IMR-90 (cell line): ENCODE data around the gene WSB2.

Source experiments
- BHLHE40 ChIP-seq: fragments of 150-350 bp; IDR thresholded peaks from 2 replicates; pipeline ENCODE4 v1.6.1; 2016; ENCODE audit warnings: mild to moderate bottlenecking, low read depth, low read length
- CEBPB ChIP-seq: IDR thresholded peaks from 2 replicates; pipeline ENCODE4 v1.6.1; 2012; ENCODE audit warnings: low read depth, low read length, improper control_type of control experiment
- CHD1 ChIP-seq: IDR thresholded peaks from 2 replicates; pipeline ENCODE4 v1.6.1; 2012; ENCODE audit warnings: low read depth, low read length, improper control_type of control experiment
- CTCF ChIP-seq: conservative IDR thresholded peaks from 2 replicates; pipeline ENCODE4 v1.5.1; 2012; ENCODE audit warnings: mild to moderate bottlenecking, low read depth, low read length, improper control_type of control experiment
- ELK1 ChIP-seq: fragments of 150-350 bp; IDR thresholded peaks from 2 replicates; pipeline ENCODE4 v1.6.1; 2016; ENCODE audit warnings: low read depth, mild to moderate bottlenecking, low read length, moderate library complexity, borderline replicate concordance
- FOS ChIP-seq: fragments of 150-350 bp; IDR thresholded peaks from 2 replicates; pipeline ENCODE4 v1.6.1; 2016; ENCODE audit warnings: low read depth, low read length
- POLR2A ChIP-seq: IDR thresholded peaks from 2 replicates; pipeline ENCODE4 v1.6.1; 2012; ENCODE audit warnings: mild to moderate bottlenecking, low read depth, low read length
- RAD21 ChIP-seq: IDR thresholded peaks from 2 replicates; pipeline ENCODE4 v1.6.1; 2012; ENCODE audit warnings: low read length, improper control_type of control experiment
- RCOR1 ChIP-seq: IDR thresholded peaks from 2 replicates; pipeline ENCODE4 v1.6.1; 2012; ENCODE audit warnings: mild to moderate bottlenecking, low read length, improper control_type of control experiment; ENCODE audit not compliant: insufficient replicate concordance
- SMC3 ChIP-seq: fragments of 150-350 bp; IDR thresholded peaks from 2 replicates; pipeline ENCODE4 v1.6.1; 2016; ENCODE audit warnings: low read depth, mild to moderate bottlenecking, antibody characterized with exemption, low read length, moderate library complexity
- USF2 ChIP-seq: fragments of 150-350 bp; IDR thresholded peaks from 2 replicates; pipeline ENCODE4 v1.6.1; 2017; ENCODE audit warnings: mild to moderate bottlenecking, antibody characterized with exemption, low read length, low read depth

GRCh38 chr12:118036672-118037411, 24.1 kb downstream of the WSB2 start:
- TF ChIP-seq CEBPB, result no peak
- no peak for TF ChIP-seq RCOR1
- no peak for TF ChIP-seq POLR2A
- no peak for TF ChIP-seq CTCF
- no peak for TF ChIP-seq BHLHE40
- no peak for TF ChIP-seq SMC3
- TF ChIP-seq RAD21, result no peak
- TF ChIP-seq ELK1, result no peak
- no peak for TF ChIP-seq USF2
- TF ChIP-seq CHD1, result no peak
- TF ChIP-seq FOS, result no peak
